ENCODE measurements around the gene COG5. TPM values are rescaled to one million over a fixed set of nuclear protein-coding genes. Genes with fewer than 3 reads are reported as not detected.

The COG5 gene
- total RNA-seq, 2 donors from 2014 or later, result 41.8 to 50.2 TPM

- intact Hi-C loops (cut with DNase I), result no loop called here
- DNase-seq (ENCODE audit: low spot score), result no peak
These were observed 383.3 kb downstream of the COG5 start for GRCh38 chr7:107180378-107180777.

GRCh38 chr7:107179326-107180164 is 384.2 kb downstream of the COG5 start:
- no peak for DNase-seq (ENCODE audit: low spot score)
- intact Hi-C loops (cut with DNase I), result no loop called here

GRCh38 chr7:107173691-107174406 is 389.9 kb downstream of the COG5 start:
- intact Hi-C loops (cut with DNase I), result no loop called here
- no peak for DNase-seq (ENCODE audit: low spot score)

- intact Hi-C loops (cut with DNase I), result no loop called here
These were observed 390.5 kb downstream of the COG5 start for GRCh38 chr7:107173191-107173590.

GRCh38 chr7:107172276-107173032 is 391.3 kb downstream of the COG5 start:
- intact Hi-C loops (cut with DNase I), result no loop called here
- DNase-seq (ENCODE audit: low spot score), result no peak

More at GRCh38 chr7:107173191-107173590, 390.5 kb downstream of the COG5 start:
- no peak for DNase-seq (ENCODE audit: low spot score)

- intact Hi-C loops (cut with DNase I), result no loop called here
- DNase-seq (ENCODE audit: low spot score), result no peak
These were observed 392.2 kb downstream of the COG5 start for GRCh38 chr7:107171496-107171895.

- intact Hi-C loops (cut with DNase I), result no loop called here
- DNase-seq (ENCODE audit: low spot score), result no peak
These were observed 393.4 kb downstream of the COG5 start for GRCh38 chr7:107170051-107170915.

GRCh38 chr7:107169120-107170050 is 394.3 kb downstream of the COG5 start:
- DNase-seq (ENCODE audit: low spot score), result peak; percentile 99
- intact Hi-C loops (cut with DNase I), result no loop called here

- intact Hi-C loops (cut with DNase I), result no loop called here
- DNase-seq (ENCODE audit: low spot score), result peak; percentile 99
These were observed 395.2 kb downstream of the COG5 start, which contains the start of gene HBP1 for GRCh38 chr7:107168233-107169119. Gene HBP1 (plus strand): TSS chr7:107169003. CDS start chr7:107179894, 10,891 bp downstream.

- no peak for DNase-seq (ENCODE audit: low spot score)
- intact Hi-C loops (cut with DNase I), result no loop called here
These were observed 396.1 kb downstream of the COG5 start for GRCh38 chr7:107167483-107168232.

GRCh38 chr7:107166736-107167426 is 396.8 kb downstream of the COG5 start:
- no peak for DNase-seq (ENCODE audit: low spot score)
- intact Hi-C loops (cut with DNase I), result no loop called here

- intact Hi-C loops (cut with DNase I), result no loop called here
- DNase-seq (ENCODE audit: low spot score), result no peak
These were observed 398.4 kb downstream of the COG5 start for GRCh38 chr7:107165341-107165740.

GRCh38 chr7:107164092-107164491 is 399.6 kb downstream of the COG5 start:
- no peak for DNase-seq (ENCODE audit: low spot score)
- intact Hi-C loops (cut with DNase I), result no loop called here

GRCh38 chr7:107162475-107162874 is 401.2 kb downstream of the COG5 start:
- intact Hi-C loops (cut with DNase I), result no loop called here
- DNase-seq (ENCODE audit: low spot score), result no peak

GRCh38 chr7:107161415-107161814 is 402.3 kb downstream of the COG5 start:
- intact Hi-C loops (cut with DNase I), result no loop called here
- DNase-seq (ENCODE audit: low spot score), result no peak

- intact Hi-C loops (cut with DNase I), result no loop called here
- no peak for DNase-seq (ENCODE audit: low spot score)
These were observed 403.3 kb downstream of the COG5 start for GRCh38 chr7:107160389-107160788.

Data from posterior vena cava (tissue), 2 donors.